Muscle layer of colon (tissue), 2 donors: ENCODE measurements around the gene UBE3D.
"Not testable (repeated sequence)": the region's sequence is repeated elsewhere in the genome, so short reads cannot be mapped to it uniquely, and the experiment has no call there.

ENCODE experiments used
- H3K27ac ChIP-seq: one replicate; pipeline ENCODE4 v1.7.0; 2013; ENCODE audit warnings: low read depth, mild to moderate bottlenecking, low read length, moderate library complexity
- H3K27me3 ChIP-seq, 2 donors: one replicate each; pipeline ENCODE4 v1.7.0; 2013; ENCODE audit warnings: low read length in 2 of 2, mild to moderate bottlenecking in 2 of 2; ENCODE audit not compliant: insufficient read depth in 2 of 2, control insufficient read depth in 1 of 2
- H3K36me3 ChIP-seq: one replicate; pipeline ENCODE4 v1.7.0; 2013; ENCODE audit warnings: mild to moderate bottlenecking, low read length; ENCODE audit not compliant: insufficient read depth
- H3K4me1 ChIP-seq: one replicate; pipeline ENCODE4 v1.7.0; 2013; ENCODE audit warnings: mild to moderate bottlenecking, low read length; ENCODE audit not compliant: insufficient read depth
- H3K4me3 ChIP-seq, 2 donors: one replicate each; pipeline ENCODE4 v1.7.0; 2013; ENCODE audit warnings: low read length in 2 of 2, low read depth in 1 of 2, mild to moderate bottlenecking in 1 of 2, moderate library complexity in 1 of 2
- H3K9ac ChIP-seq: one replicate; pipeline ENCODE4 v1.7.0; 2013; ENCODE audit warnings: low read length
- H3K9me3 ChIP-seq: one replicate; pipeline ENCODE4 v1.7.0; 2013; ENCODE audit warnings: mild to moderate bottlenecking, low read length
- donor health status: abdominal sarcoma.
- donor health status: Adenocarcinoma of cecum.

The UBE3D gene

DNA sequence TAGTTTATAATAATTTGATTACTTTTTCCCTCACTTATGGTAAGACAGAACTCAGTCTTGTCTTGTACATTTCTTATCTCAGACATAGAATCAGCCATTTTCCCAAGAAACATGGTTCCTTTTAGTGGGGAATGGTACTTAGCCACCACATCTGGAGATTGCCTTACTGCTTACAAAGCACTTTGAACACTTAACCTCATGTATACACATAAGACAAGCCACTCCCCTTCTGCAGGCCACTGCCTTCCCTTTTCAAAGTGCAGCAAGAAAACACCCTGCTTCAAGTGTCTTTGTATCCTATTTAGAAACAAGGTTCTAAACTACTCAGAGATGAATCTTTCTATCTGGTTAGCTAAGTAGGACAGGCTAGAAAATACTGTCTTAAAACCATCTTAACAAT lies 159.2 kb downstream of the UBE3D start:
- H3K9ac ChIP-seq: no peak overlapping the region

GRCh38 chr6:82904860-82905259 lies 160.8 kb downstream of the UBE3D start:
- H3K27ac ChIP-seq: no peak overlapping the region
- no peaks in the 10 kb centered on the region for H3K27me3 ChIP-seq
- H3K4me3 ChIP-seq: no peak overlapping the region
- H3K36me3 ChIP-seq: no peaks in the 10 kb centered on the region
- no peaks in the 10 kb centered on the region for H3K9me3 ChIP-seq
- H3K9ac ChIP-seq: no peak overlapping the region
- H3K4me1 ChIP-seq: no peaks in the 10 kb centered on the region

More for the DNA sequence above, 159.2 kb downstream of the UBE3D start:
- Histone ChIP-seq H3K27ac (no peak overlapping the region), H3K4me3 (no peak overlapping the region), H3K4me1 (no peaks in the 10 kb centered on the region), H3K9me3 (no peaks in the 10 kb centered on the region), H3K36me3 (no peaks in the 10 kb centered on the region), H3K27me3 (no peaks in the 10 kb centered on the region)

DNA sequence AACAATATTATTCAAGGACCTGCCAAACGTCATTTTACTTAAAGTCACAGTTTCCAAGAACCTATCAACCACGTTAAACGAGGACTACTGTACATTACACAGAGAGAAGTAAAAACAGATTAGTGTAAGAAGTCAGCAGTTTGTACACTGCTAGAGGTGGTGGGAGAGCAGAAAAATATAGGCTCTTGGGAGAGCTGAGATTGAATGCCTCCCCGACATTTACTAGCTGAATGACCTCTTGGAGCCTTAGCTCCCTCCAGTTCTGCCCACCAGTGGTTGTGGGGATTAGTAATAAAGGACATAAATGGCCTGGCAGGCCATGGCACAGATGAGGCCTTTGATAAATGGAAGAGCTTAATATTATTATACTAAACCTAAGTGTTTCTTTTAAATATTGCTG lies 161.4 kb downstream of the UBE3D start:
- H3K27ac ChIP-seq: no peak overlapping the region
- H3K36me3 ChIP-seq: no peaks in the 10 kb centered on the region
- H3K9ac ChIP-seq: no peak overlapping the region
- H3K27me3 ChIP-seq: no peaks in the 10 kb centered on the region
- no peaks in the 10 kb centered on the region for H3K4me1 ChIP-seq
- no peak overlapping the region for H3K4me3 ChIP-seq
- H3K9me3 ChIP-seq: no peaks in the 10 kb centered on the region

DNA sequence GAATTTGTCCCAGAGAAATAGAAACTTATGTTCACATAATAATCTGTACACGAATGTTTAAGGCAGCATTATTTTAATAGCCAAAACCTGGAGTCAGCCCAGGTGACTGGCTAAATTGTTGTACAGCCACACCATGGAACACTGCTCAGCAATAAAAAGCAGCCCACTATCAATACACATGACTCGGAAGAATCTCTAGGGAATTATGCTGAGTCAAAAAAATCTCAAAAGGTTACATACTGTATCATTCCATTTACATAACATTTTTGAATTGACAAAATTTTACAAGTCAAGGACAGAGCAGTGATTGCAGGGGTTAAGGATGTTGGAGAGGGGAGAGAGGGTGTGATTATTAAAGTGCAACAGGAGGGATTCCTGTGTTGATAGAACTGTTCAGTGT lies 163.4 kb downstream of the UBE3D start:
- H3K27me3 ChIP-seq: no peaks in the 10 kb centered on the region

DNA sequence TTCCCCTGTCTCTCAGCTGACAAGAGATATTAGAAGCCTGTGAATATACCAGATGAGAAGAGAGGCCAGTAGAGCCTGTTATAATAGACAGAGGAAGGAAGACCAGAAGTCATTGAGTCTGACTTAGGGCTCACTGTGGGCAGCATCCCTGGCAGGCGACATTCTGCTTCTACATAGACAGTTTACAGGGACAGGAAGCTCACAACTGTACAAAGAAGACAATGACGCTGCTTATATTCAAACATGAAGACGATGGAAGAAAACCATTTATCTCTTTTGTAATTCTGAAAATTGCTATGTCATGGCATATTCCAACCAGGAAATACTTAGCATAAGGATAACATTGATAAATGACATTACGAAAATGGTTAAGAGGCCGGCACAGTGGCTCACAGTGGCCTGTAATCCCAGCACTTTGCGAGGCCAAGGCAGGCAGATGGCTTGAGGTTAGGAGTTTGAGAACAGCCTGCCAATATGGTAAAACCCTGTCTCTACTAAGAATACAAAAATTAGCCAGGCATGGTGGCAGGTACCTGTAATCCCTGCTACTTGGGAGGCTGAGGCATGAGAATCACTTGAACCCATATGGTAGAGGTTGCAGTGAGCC lies 170.9 kb downstream of the UBE3D start:
- Histone ChIP-seq H3K4me3 (no peak overlapping the region), H3K36me3 (no peaks in the 10 kb centered on the region), H3K27ac (no peak overlapping the region), H3K4me1 (no peaks in the 10 kb centered on the region), H3K27me3 (no peaks in the 10 kb centered on the region), H3K9me3 (no peaks in the 10 kb centered on the region), H3K9ac (no peak overlapping the region)

More for the DNA sequence above, 163.4 kb downstream of the UBE3D start:
- Histone ChIP-seq H3K9me3 (no peaks in the 10 kb centered on the region), H3K9ac (no peak overlapping the region), H3K4me3 (no peak overlapping the region), H3K4me1 (no peaks in the 10 kb centered on the region), H3K27ac (no peak overlapping the region), H3K36me3 (no peaks in the 10 kb centered on the region)

DNA sequence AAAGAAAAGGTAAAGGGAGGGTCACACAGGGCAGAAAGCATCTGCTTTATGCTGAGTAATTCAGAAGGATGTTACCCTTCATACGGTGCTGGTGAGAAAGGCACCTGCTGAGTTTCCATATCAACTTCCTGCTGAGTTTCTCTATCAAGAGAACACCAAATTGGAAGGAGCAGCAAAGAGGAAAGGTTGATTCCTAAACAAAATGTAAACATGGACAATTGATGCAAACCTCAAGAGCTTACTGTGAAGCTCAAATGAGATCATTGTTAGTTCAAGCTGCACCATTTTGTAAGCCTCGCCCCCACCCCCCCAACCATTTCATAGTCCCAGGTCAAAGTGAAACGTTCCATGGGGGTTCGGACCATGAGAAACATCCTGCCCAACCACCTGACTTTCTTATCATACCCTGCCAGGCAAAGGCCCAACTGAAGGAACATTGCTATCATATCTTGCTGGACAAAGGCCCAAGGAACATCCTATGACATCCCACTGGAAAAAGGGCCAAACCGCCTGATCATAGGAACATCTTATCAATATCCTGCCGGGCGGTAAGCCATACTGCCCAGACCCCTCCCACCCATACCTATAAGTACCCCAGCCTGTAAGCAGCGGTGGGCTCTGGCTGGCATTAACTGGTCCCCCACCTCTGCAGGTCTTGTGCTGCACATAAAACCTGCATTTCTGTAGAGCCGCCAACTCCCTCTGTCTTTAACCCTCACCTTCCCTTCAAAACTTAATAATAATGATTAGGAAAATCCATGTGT lies 171.6 kb downstream of the UBE3D start:
- Histone ChIP-seq H3K4me3 (no peak overlapping the region), H3K9me3 (no peaks in the 10 kb centered on the region), H3K9ac (no peak overlapping the region), H3K4me1 (no peaks in the 10 kb centered on the region), H3K27me3 (no peaks in the 10 kb centered on the region), H3K36me3 (no peaks in the 10 kb centered on the region), H3K27ac (no peak overlapping the region)

DNA sequence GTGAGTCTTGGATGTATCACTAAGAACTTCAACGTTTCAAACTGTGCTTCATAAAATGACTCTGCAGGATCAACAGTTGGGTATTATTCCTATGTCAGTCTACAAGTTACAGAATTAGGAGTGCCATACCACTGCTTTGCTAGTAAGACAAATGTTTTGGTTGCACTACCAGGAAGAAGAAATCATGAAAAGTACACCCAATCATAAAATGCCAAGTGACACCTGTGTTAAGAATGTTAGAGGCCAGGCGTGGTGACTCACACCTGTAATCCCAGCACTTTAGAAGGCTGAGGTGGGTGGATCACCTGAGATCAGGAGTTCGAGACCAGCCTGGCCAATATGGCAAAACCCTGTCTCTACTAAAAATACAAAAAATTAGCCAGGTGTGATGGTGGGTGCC lies 174.1 kb downstream of the UBE3D start:
- H3K4me1 ChIP-seq, H3K9ac ChIP-seq, H3K9me3 ChIP-seq, H3K27me3 ChIP-seq, H3K4me3 ChIP-seq, H3K27ac ChIP-seq, H3K36me3 ChIP-seq: not testable (repeated sequence)

- Histone ChIP-seq H3K4me1 (no peaks in the 10 kb centered on the region), H3K9me3 (no peaks in the 10 kb centered on the region), H3K27me3 (no peaks in the 10 kb centered on the region), H3K36me3 (no peaks in the 10 kb centered on the region), H3K4me3 (no peak overlapping the region), H3K9ac (no peak overlapping the region), H3K27ac (no peak overlapping the region)
Measured at GRCh38 chr6:82891076-82891475, 174.6 kb downstream of the UBE3D start.

- Histone ChIP-seq H3K9ac (no peak overlapping the region), H3K4me1 (no peaks in the 10 kb centered on the region), H3K4me3 (no peak overlapping the region), H3K27me3 (no peaks in the 10 kb centered on the region), H3K36me3 (no peaks in the 10 kb centered on the region), H3K27ac (no peak overlapping the region), H3K9me3 (no peaks in the 10 kb centered on the region)
Measured at GRCh38 chr6:82890240-82890639, 175.4 kb downstream of the UBE3D start.

- no peak overlapping the region for H3K9ac ChIP-seq
Measured at GRCh38 chr6:82889143-82889542, 176.5 kb downstream of the UBE3D start.

GRCh38 chr6:82882363-82883023 lies 183.1 kb downstream of the UBE3D start:
- H3K27me3 ChIP-seq: no peaks in the 10 kb centered on the region
- no peaks in the 10 kb centered on the region for H3K4me1 ChIP-seq
- no peak overlapping the region for H3K9ac ChIP-seq
- no peak overlapping the region for H3K4me3 ChIP-seq
- H3K27ac ChIP-seq: no peak overlapping the region
- H3K9me3 ChIP-seq: no peaks in the 10 kb centered on the region
- no peaks in the 10 kb centered on the region for H3K36me3 ChIP-seq

More at GRCh38 chr6:82889143-82889542, 176.5 kb downstream of the UBE3D start:
- Histone ChIP-seq H3K27ac (no peak overlapping the region), H3K36me3 (no peaks in the 10 kb centered on the region), H3K9me3 (no peaks in the 10 kb centered on the region), H3K4me1 (no peaks in the 10 kb centered on the region), H3K4me3 (no peak overlapping the region), H3K27me3 (no peaks in the 10 kb centered on the region)
